H1 (cell line): Measurements from ENCODE around the gene TPST2. TPM values are rescaled to one million over a fixed set of nuclear protein-coding genes. Genes with fewer than 3 reads are reported as not detected.

Source experiments
- KDM4A ChIP-seq: IDR thresholded peaks from one replicate; pipeline ENCODE4 v1.7.1; 2012; ENCODE audit warnings: low read depth, mild to moderate bottlenecking, moderate library complexity, low read length, inconsistent platforms; ENCODE audit not compliant: severe bottlenecking
- PHF8 ChIP-seq: fragments of 200-600 bp; sonication (generic); conservative IDR thresholded peaks from 2 replicates; pipeline ENCODE4 v1.7.1; 2012; ENCODE audit warnings: low read depth, mild to moderate bottlenecking, inconsistent platforms, low read length, moderate library complexity
- POLR2AphosphoS5 ChIP-seq: IDR thresholded peaks from 2 replicates; pipeline ENCODE4 v1.6.1; 2011; ENCODE audit warnings: low read depth, low read length
- SP4 ChIP-seq: IDR thresholded peaks from 2 replicates; pipeline ENCODE4 v1.6.1; 2012; ENCODE audit warnings: low read length, inconsistent platforms
- TAF7 ChIP-seq: optimal IDR thresholded peaks from 2 replicates; pipeline ENCODE3; 2011; ENCODE audit warnings: low read depth, mild to moderate bottlenecking, inconsistent platforms, low read length, moderate library complexity, borderline replicate concordance
- polyA plus RNA-seq, 7 experiments: library from polyadenylated mRNA; depleted of rRNA in 3 of 7; stranded (reverse) in 5 of 7; unstranded in 2 of 7; fragments of >200 nt in 5 of 7; fragments of 200-250 nt in 2 of 7; gene quantifications; 1 replicate in 5 of 7; 2 replicates in 1 of 7; 4 replicates in 1 of 7; pipeline versions ENCODE4 v1.2.1 to v1.2.3, GENCODE V29; 2011 to 2013; ENCODE audit warnings: missing spikeins in 2 of 7, mixed read lengths in 2 of 7
- total RNA-seq: library from RNA; stranded (reverse); fragmentation: NEBNext Ultra II Directional; extraction: Animal tissue kit (Norgen Biotek cat#: 25700); gene quantifications from 2 replicates; pipeline ENCODE4 v1.2.1, GENCODE V29; 2021
- TF ChIP-seq, protein P1 (sequence below): fragments of 300-600 bp; sonication (generic); IDR thresholded peaks from 2 replicates; pipeline ENCODE4 v1.7.1; 2012; ENCODE audit warnings: low read length, moderate library complexity, mild to moderate bottlenecking, inconsistent platforms; ENCODE audit not compliant: insufficient replicate concordance
- TF ChIP-seq, protein P2 (sequence below): IDR thresholded peaks from 2 replicates; pipeline ENCODE4 v1.6.1; 2012; ENCODE audit warnings: inconsistent platforms
- TF ChIP-seq, protein P3 (sequence below): IDR thresholded peaks from 2 replicates; pipeline ENCODE4 v1.6.1; 2011; ENCODE audit warnings: low read depth, mild to moderate bottlenecking, low read length; ENCODE audit not compliant: insufficient read depth

Gene TPST2
- total and polyA plus RNA-seq, 2 of the 8 experiments (the other 6 are each of a cell fraction or from before 2014, with no cell fraction given) = 58.8 to 143 TPM

DNA sequence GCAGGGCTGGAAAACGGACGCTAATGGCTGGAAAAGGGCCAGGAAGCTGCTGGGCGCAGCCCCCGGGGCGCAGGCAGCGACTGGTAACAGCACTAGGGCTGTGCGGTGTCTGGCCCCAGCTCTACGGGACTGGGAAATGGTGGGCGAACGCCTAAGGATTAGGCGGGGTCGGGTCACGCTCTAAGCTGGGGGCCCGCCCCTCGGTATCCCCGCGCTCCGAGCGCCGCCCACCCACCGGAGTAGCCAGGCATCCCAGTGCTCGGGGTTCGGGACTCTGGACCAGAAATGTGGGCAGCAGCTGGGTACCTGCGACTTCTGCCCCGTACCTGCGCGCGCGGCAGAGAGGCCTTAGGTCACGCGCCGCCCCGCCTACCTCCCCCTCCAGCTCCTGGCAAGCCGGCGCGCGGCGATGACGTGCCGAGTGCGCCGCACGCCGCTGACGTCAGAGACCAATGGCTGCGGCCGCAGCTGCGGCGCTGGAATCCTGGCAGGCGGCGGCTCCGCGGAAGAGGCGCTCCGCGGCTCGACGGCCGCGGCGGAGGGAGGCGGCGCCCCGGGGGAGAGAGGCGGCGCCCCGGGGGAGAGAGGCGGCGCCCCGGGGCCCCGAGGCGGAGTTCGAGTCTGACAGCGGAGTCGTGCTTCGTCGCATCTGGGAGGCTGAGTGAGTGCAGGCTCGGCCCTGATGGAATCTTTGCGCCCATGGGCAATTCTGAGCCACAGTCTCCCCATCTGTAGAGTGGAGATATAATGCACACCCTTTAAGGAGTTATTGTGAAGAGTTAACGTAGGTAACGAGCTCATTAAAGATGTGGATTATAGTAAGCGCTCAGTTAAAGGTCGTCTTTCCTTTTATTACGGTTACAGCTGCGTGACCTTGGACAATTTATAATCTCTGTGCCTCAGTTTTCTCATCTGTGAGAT, 106.2 kb downstream of the TPST2 start, which contains the start of the genes HPS4 and SRRD (continued):
- TF ChIP-seq, protein P1, sequence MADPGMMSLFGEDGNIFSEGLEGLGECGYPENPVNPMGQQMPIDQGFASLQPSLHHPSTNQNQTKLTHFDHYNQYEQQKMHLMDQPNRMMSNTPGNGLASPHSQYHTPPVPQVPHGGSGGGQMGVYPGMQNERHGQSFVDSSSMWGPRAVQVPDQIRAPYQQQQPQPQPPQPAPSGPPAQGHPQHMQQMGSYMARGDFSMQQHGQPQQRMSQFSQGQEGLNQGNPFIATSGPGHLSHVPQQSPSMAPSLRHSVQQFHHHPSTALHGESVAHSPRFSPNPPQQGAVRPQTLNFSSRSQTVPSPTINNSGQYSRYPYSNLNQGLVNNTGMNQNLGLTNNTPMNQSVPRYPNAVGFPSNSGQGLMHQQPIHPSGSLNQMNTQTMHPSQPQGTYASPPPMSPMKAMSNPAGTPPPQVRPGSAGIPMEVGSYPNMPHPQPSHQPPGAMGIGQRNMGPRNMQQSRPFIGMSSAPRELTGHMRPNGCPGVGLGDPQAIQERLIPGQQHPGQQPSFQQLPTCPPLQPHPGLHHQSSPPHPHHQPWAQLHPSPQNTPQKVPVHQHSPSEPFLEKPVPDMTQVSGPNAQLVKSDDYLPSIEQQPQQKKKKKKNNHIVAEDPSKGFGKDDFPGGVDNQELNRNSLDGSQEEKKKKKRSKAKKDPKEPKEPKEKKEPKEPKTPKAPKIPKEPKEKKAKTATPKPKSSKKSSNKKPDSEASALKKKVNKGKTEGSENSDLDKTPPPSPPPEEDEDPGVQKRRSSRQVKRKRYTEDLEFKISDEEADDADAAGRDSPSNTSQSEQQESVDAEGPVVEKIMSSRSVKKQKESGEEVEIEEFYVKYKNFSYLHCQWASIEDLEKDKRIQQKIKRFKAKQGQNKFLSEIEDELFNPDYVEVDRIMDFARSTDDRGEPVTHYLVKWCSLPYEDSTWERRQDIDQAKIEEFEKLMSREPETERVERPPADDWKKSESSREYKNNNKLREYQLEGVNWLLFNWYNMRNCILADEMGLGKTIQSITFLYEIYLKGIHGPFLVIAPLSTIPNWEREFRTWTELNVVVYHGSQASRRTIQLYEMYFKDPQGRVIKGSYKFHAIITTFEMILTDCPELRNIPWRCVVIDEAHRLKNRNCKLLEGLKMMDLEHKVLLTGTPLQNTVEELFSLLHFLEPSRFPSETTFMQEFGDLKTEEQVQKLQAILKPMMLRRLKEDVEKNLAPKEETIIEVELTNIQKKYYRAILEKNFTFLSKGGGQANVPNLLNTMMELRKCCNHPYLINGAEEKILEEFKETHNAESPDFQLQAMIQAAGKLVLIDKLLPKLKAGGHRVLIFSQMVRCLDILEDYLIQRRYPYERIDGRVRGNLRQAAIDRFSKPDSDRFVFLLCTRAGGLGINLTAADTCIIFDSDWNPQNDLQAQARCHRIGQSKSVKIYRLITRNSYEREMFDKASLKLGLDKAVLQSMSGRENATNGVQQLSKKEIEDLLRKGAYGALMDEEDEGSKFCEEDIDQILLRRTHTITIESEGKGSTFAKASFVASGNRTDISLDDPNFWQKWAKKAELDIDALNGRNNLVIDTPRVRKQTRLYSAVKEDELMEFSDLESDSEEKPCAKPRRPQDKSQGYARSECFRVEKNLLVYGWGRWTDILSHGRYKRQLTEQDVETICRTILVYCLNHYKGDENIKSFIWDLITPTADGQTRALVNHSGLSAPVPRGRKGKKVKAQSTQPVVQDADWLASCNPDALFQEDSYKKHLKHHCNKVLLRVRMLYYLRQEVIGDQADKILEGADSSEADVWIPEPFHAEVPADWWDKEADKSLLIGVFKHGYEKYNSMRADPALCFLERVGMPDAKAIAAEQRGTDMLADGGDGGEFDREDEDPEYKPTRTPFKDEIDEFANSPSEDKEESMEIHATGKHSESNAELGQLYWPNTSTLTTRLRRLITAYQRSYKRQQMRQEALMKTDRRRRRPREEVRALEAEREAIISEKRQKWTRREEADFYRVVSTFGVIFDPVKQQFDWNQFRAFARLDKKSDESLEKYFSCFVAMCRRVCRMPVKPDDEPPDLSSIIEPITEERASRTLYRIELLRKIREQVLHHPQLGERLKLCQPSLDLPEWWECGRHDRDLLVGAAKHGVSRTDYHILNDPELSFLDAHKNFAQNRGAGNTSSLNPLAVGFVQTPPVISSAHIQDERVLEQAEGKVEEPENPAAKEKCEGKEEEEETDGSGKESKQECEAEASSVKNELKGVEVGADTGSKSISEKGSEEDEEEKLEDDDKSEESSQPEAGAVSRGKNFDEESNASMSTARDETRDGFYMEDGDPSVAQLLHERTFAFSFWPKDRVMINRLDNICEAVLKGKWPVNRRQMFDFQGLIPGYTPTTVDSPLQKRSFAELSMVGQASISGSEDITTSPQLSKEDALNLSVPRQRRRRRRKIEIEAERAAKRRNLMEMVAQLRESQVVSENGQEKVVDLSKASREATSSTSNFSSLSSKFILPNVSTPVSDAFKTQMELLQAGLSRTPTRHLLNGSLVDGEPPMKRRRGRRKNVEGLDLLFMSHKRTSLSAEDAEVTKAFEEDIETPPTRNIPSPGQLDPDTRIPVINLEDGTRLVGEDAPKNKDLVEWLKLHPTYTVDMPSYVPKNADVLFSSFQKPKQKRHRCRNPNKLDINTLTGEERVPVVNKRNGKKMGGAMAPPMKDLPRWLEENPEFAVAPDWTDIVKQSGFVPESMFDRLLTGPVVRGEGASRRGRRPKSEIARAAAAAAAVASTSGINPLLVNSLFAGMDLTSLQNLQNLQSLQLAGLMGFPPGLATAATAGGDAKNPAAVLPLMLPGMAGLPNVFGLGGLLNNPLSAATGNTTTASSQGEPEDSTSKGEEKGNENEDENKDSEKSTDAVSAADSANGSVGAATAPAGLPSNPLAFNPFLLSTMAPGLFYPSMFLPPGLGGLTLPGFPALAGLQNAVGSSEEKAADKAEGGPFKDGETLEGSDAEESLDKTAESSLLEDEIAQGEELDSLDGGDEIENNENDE = no peak
- TF ChIP-seq POLR2AphosphoS5 = peak; percentile 94
- TF ChIP-seq PHF8 = peak; percentile 92
- TF ChIP-seq, protein P2, sequence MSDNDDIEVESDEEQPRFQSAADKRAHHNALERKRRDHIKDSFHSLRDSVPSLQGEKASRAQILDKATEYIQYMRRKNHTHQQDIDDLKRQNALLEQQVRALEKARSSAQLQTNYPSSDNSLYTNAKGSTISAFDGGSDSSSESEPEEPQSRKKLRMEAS = peak; percentile 87
- TF ChIP-seq KDM4A = peak; percentile 100
- TF ChIP-seq SP4 = no peak
- TF ChIP-seq, protein P3, sequence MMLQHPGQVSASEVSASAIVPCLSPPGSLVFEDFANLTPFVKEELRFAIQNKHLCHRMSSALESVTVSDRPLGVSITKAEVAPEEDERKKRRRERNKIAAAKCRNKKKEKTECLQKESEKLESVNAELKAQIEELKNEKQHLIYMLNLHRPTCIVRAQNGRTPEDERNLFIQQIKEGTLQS = peak; percentile 97
- TF ChIP-seq TAF7 = peak; percentile 87
